NCI-H2081 treated with DMSO at 0.1 percent for 48 hours (cell line): ENCODE data around the gene LIN54.
A peak's percentile ranks its signal among the peaks of the same experiment; 100 is the strongest.
"Not testable (repeated sequence)": the region's sequence is repeated elsewhere in the genome, so short reads cannot be mapped to it uniquely, and the experiment has no call there.

Experiments
- DNase-seq: peaks from one replicate; lab custom pipeline; 2025; lab: John Stamatoyannopoulos, UW

LIN54 gene

DNA sequence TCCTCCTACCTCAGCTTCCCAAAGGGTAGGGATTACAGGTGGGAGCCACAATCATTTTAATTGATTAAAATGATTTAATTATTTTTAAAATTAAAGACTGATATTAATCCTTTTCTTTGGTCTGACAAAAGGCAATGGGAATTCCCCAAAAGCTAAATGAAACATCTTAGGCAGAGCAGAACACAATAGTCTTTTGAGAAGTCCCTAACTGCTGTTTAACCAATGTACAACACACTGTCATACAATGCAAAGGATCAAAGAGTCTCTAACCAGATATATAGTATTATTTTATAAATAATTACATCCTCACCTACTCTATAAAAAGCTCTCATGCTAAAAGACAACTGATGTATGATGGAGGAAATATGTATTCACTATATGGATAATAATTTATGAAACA is 63.1 kb downstream of the LIN54 start:
- no peak for DNase-seq

DNA sequence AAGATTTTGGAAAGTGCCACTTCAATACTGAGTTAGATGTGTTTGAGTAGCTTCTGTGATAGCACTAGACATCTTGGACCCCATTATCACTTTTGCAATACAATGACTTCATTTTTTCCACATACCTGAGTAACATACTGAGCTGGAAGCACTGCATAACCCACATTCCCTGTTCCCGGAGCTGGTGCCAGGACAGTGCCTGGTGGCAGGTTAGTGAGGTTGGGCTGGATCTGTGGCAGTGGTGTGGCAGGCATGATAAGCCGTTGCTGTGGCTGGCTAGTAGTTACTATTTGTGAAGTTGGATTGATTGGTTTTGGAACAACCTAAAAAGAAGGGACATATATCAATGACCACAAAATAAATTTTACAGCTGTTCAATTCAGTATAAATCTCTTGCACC is 71.2 kb downstream of the LIN54 start:
- DNase-seq, result no peak

DNA sequence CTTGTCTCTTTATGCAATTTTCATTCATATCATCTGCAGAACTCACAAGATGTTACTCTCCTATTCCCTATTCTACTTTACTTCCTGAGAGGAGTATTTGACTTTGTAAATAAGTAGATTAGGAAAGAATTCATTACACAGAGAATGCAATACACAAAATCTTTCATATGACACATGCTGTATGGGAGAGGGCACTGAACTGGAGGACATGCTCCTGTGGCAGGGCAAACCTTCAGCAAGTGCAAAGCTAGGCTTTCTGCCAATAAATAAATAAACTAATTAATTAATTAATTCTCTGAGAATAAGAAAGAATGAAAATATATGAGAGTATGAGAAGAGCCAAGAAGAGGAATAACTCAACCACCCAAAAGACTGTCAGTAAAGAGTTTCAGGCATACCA is 76.2 kb downstream of the LIN54 start:
- no peak for DNase-seq

DNA sequence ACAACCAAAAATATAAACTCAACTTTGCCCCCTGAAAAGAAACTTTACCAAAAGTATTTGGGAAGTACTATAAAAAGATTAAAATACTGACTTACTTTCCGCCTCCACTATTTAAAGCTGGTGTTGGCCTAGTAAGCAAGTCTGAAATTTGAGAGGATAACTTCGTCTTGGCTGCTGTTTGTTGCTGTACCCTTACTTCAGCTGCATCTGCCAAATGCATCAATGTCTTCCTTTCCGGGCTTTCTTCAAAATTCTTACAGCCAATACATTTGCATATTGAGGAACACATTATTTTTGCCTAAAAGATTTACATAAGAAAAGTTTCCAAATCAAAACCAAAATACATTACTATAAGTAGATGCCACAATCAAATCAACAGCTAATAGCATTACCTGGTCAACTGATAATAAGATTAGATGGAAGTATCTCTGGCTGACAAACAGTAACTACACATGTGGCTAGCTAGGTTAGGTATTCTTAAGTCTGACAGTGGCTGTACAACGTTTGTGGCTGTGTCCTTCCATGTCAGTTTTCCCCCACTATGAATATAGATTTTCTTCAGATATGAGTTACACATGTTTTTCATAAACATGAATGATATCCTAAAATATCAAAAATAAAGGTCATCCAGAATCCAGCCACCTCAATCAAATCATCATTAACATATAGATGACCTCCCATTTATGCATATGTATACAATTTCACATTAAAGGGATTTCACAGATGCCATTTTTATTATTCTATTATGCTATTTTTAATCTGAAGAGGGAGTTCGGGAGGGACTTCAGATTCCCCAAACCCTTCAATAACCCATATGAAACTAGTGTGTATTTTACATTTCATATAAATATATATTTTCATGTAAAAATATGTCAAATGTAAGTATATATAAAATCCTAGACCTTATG is 79.5 kb downstream of the LIN54 start:
- no peak for DNase-seq

DNA sequence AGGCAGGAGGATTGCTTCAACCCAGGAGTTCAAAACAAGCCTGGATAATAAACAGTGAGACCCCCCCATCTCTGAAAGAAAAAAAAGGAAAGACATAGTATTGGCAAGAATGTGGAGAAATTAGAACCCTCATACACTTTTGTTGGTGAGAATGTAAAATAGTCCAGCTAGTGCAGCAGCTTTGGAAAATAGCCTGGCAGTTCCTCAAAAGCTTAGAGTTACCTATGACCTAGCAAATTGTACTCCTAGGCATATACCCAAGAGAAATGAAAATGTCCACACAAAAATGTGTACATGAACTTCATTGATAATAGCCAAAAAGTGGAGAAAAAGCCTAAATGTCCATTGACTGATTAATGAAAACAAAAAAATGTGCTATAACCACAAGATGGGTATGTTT is 88.8 kb downstream of the LIN54 start:
- DNase-seq, result no peak

DNA sequence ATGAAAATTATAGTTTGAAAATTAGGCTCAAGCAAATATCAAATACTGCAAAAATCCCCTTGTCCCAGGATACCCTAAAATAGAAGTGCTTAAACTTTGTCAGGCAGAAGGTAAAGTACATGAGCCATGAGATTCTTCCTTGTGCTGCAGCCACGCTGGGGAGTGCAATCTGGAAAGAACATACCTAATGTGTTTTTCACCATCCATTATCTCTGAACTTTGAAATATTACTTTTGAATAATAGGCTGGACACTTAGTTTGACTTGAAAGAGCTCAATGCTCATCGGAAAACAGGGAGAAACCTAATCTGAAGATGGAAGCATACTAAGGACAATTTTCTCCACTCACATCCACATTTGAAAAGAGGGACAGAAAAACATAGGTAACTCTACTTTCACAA is 91.2 kb downstream of the LIN54 start:
- no peak for DNase-seq

DNA sequence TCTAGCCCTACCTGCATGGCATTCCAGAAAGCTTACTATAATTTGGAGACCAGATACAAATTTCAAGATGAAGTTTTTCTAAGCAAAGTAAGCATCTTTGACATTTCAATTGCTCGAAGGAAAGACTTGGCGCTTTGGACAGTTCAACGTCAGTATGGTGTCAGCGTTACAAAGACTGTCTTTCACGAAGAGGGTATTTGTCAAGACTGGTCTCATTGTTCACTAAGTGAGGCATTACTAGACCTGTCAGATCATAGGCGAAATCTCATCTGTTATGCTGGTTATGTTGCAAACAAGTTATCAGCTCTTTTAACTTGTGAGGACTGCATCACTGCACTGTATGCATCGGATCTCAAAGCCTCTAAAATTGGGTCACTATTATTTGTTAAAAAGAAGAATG is 92.5 kb downstream of the LIN54 start:
- no peak for DNase-seq

DNA sequence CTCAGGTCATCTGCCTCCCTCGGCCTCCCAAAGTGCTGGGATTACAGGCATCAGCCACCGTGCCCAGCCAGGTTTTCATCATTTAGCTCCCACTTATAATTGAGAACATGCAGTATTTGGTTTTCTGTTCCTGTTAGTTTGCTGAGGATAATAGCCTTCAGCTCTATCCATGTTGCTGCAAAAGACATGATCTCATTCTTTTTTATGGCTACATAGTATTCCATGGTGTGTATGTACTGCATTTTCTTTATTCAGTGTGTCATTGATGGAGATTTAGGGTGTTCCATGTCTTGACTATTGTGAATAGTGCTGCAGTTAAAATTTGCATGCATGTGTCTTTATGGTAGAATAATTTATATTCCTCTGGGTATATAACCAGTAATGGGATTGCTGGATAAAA is 96.7 kb downstream of the LIN54 start:
- DNase-seq, result not testable (repeated sequence)

DNA sequence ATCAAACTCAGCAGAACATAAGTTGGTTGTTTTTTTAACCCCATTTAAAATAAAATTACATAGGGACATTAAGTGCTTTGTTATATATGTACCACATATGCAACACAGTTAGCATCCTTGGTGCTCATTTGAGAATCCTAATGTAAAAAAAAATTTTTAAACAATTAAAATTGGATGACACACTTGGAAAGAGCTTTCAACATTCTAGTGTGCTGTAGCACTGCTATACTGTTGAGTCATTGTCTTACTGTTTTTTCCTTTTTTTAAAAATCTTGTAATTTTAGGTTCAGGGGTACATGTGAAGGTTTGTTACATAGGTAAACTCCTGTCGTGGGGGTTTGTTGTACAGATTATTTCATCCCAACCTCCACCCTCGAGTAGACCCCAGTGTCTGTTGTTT is 97.3 kb downstream of the LIN54 start:
- no peak for DNase-seq

DNA sequence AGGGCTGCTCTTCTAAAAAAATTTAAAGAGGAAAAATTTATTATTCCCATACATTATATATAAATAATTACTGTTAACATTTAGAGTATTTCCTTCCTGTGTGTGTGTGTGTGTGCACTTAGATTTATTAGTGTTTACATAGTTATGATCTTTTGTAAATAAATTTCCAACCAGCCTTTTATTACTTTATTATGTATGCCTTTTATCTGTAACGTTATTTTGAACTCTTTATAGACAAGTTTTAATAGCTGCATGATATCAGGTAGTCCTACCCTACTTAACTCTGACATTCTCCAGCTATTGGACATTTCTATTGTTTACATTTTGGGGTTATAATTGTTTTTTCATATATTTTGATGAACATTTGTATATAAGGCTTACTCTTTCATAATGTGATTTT is 101.3 kb downstream of the LIN54 start:
- no peak for DNase-seq

DNA sequence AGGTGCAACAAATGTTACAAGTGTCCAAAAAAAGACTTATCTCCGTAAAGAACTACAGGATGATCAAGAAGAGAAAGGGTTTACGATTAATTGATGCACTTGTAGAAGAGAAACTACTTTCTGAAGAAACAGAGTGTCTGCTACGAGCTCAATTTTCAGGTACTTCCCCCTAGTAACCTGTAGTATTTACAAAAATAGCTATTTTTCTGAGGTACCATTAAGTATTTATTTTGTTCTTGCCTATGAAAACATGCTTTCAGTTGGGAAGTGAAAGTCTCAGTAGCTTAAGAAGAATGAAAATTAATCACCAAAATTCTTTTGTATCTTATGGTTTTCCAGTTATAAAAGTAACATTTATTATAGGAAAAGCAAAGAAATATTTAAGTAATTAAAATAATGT is 104.2 kb downstream of the LIN54 start:
- DNase-seq, result no peak

DNA sequence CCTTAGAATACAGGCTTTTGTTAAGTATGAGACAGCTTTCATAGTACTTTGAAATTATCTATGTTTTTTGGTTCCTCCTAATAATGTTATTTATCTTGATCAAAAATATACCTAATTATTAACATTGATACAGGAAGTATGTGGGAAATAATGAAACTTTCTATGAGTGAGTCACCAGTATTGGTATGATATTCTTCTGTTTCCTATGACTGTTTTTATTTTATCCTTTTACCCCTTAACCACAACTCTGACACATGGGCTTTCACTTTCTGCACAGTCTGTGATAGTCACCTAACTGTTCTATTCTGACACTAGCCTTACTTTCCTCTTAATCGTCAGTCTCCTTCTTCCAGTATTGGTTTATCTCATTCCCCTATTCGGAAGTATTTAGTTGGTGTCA is 105.4 kb downstream of the LIN54 start:
- DNase-seq, result no peak

DNA sequence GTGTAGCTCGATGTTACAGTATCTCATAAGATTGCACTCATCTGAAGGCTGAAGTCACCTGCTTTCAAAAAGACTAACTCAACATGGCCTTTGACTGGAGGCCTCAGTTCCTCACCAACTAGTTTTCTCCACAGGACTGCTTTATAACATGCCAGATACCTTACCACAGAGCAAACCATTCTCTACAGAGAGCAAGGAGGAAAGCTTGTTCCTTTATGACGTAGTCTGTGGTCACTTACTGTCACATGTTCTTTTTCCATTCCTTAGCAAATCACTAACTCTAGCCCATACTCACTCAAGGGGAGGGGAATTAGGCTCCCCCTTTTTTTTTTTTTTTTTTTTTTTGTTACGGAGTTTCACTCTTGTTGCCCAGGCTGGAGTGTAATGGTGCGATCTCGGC is 106.9 kb downstream of the LIN54 start:
- no peak for DNase-seq

DNA sequence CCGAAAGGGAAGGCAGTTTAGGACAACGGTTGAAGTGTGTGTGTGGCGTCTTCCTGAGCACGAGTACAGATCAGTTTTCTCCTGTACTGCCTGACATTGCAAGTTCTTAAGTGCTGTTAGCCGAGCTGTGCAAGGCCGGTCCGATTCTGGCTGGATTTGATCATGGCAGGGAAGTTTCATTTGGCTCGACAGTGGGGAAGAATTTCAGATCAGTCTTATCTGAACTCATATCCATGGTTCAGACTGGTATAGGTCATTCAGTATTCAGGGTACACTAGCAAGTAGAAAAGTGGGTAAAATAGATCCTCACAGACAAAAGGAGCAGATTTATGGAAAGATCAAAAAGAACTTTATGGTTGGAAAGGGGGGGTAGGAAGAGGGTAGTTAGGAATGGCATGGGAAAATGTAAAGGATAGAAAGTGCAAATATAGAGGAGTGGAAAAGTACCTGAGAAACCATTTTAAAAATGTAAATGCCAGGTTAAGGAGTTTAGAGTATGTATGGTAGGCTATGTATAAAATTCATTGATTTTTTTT is 109.4 kb downstream of the LIN54 start:
- DNase-seq, result no peak

DNA sequence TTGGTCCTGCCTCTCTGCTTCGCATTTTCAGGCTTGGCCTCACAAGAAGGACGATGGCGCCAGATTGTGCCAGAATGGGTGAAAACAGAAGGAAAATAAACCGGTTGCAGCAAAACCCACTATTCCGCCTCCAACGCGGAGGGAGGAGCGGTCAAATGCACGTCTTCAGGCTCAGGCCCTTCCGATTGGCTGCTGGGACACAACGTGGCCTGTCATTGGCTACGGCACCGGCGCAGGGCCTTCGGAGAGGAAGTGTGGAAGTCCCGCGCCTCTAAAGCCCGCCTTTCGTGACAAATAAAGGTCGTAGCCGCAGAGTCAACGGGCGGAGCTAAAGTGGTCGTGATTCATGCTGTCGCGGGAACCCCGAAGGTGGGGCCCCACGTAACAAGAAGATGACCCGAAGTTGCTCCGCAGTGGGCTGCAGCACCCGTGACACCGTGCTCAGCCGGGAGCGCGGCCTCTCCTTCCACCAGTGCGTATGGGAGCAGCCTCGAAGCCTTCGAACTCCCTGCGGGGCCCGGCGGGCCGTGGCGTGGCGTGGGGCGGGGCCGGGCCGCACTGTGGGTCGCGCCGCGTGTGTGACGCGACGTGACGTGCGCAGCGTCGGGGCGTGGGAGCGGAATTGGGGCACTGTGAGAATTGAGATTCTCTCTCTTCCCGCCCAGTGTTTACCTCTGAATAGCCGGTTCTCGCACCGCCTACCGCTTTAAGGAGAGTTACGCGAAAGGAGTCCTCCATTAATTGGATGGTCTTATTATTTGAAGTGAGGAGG is 110.0 kb downstream of the LIN54 start, which contains the start of gene THAP9:
Gene THAP9, plus strand, starts transcription at position 325 of the 772 bp plus-strand sequence. Its CDS starts 68 bp downstream, at position 393.
- peak; percentile 72 for DNase-seq

DNA sequence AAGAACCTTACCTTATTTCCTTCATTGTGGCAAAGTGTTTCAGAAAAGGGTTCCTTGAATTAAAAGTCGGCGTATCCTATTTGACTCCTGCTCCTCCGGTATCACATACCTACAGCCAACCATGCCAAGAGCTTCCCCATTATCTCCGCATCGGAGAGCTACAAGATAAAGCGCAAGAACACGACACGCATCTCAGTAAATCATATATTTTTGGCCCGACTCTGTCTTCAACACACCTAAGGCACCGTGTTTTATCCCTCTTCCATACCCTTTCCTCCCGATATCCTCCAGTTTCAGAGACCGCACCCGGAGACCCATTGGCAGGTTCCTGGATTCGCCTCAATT is 110.6 kb downstream of the LIN54 start:
- no peak for DNase-seq

DNA sequence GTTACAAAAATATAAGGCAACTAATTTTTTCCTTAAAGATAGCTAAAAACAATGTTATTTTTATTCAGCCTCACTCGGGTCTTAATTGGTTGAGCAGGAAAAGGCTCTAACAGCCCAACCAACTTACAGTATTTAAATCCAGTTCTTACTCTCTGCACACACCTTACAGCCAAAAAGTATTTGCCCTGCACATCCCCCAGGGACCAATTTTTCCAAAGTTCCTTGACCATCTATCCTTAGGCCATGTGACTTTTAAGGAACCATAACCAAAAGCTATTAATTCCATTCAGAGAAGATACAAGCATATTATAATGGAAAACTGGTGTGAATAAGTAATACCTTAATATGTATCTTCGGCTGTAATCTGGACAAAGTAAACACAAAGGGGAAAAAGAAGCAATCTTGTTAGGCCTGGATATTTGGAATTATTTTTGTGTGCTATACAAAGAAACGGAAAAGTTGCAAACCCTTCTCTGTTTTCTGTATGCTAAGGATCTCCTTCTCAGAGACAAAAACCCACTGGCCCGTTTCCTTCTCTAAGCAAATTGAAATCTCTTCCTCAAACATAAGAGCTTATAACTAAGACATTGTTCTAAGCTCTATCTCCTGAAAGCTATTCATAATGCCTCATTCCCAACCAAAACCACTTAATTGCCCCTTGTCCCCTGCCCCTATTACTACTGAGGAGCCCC is 111.1 kb downstream of the LIN54 start:
- no peak for DNase-seq

DNA sequence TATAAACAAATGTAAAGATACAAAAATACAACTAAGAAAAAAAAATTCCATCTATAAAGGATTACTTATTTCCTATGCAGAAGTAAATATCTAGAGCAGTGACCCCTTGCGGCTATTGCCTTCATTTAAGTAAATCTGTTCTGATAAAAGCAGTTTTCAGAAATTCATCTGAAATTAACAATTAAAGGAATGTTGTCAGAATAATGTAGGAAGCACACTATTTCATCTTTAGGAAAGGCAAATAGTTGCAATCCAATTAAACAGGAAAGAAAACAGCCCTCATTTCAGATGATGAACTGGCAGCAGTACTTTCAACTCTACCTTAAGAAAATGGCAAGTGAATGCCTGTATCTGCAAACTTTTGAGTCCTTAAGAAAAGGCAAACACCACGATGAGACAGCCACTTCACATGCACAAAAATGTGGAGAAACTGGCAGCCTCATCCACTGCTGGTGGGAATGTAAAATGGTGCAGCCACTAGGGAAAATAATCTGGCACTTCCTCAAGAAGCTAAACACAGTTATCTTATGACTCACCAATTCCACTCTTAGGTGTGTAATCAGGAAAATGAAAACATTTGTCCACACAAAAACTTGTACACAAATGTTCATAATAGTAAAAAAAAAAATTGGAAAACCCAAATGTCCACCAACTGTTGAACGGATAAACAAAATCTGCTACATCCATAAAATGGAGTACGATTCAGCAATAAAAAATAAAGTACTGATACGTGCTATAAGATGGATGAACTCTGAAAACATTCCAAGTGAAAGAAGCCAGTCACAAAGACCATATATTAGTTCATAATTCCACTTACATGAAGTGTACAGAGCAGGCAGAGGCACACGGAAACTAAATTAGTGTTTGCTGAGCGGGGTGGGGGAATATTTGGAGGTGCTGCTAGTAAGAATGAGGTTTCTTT is 112.0 kb downstream of the LIN54 start:
- DNase-seq, result no peak

DNA sequence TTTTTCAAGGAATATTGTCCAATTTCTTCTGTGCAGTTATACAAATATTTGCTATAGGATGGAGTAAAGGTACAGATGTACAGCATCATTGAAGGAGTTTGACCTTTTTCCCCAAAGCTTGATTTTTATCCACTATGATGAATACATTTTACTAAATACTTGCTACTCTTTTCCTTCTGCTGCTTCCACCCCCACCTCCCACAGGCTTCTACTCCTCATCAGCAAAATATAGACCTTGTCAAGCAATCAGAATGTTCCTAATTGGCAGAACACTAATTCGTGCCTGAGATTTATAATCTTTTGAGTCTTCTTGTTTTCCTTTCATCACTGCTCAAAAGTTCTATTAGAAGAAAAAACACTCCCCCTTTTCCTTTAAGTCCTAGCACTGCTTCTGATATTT is 113.9 kb downstream of the LIN54 start:
- DNase-seq, result no peak

DNA sequence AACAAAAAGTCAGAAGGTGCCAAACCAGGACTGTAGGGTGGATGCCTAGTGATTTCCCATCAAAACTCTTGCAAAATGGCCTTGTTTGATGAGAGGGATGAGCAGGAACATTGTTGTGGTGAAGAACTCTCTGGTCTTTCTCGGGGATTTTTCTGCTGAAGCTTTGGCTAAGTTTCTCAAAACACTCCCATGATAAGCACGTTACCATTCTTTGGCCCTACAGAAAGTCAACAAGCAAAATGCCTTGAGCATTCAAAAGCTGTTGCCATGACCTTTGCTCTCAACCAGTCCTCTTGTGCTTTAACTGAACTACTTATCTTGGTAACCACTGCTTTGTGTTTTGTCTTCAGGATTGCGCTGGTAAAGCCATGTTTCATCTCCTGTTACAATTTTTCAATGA is 116.7 kb downstream of the LIN54 start:
- no peak for DNase-seq

DNA sequence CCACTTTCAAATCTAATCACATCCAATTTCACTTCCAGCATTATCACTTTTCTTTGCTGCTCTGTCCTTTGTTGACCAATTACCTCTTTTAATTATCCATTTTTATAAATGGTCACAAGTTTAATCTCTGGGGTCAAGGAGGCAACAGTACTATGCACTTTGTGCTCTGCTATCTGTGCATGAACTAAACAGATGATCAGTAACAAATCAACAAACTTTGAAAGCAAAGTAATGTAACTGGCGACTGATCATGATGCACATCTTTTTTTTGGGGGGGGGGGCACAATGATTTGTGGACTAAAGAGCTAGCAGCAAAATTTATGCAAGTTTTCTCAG is 118.2 kb downstream of the LIN54 start:
- DNase-seq, result no peak
